Sigmoid colon (tissue), 4 donors: ENCODE measurements around the gene GPC3.
A peak's percentile ranks its signal among the peaks of the same experiment; 100 is the strongest.

ENCODE experiments used
- POLR2A ChIP-seq, 2 donors: fragments of 450-650 bp; IDR thresholded peaks; one replicate each; pipeline ENCODE4 v1.6.1; 2016; ENCODE audit warnings: antibody characterized with exemption in 2 of 2, mild to moderate bottlenecking in 2 of 2, moderate library complexity in 2 of 2
- POLR2AphosphoS5 ChIP-seq, 4 donors: sonication (generic); formaldehyde crosslinking; IDR thresholded peaks; one replicate each; pipeline ENCODE4 v1.6.1; 2017; ENCODE audit warnings: antibody characterized with exemption in 4 of 4
- TF ChIP-seq, protein P1 (sequence below), 4 experiments: fragments of 450-650 bp in 3 of 4; fragments of 200-600 bp in 1 of 4; IDR thresholded peaks; one replicate each; pipeline ENCODE4 v1.5.1; 2016 to 2019; ENCODE audit warnings: antibody characterized with exemption in 4 of 4, mild to moderate bottlenecking in 3 of 4, moderate library complexity in 2 of 4

GRCh38 chrX:134026565-134027311 lies 41.3 kb upstream of the GPC3 start:
- TF ChIP-seq, protein P1, sequence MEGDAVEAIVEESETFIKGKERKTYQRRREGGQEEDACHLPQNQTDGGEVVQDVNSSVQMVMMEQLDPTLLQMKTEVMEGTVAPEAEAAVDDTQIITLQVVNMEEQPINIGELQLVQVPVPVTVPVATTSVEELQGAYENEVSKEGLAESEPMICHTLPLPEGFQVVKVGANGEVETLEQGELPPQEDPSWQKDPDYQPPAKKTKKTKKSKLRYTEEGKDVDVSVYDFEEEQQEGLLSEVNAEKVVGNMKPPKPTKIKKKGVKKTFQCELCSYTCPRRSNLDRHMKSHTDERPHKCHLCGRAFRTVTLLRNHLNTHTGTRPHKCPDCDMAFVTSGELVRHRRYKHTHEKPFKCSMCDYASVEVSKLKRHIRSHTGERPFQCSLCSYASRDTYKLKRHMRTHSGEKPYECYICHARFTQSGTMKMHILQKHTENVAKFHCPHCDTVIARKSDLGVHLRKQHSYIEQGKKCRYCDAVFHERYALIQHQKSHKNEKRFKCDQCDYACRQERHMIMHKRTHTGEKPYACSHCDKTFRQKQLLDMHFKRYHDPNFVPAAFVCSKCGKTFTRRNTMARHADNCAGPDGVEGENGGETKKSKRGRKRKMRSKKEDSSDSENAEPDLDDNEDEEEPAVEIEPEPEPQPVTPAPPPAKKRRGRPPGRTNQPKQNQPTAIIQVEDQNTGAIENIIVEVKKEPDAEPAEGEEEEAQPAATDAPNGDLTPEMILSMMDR (IDR thresholded peaks at IDR 0.05), result peak in 3 of 4 experiments; percentile 25 to 38 (median 36)
- no peak for TF ChIP-seq POLR2A (IDR thresholded peaks at IDR 0.05)
- TF ChIP-seq POLR2AphosphoS5 (IDR thresholded peaks at IDR 0.05), result no peak
